ENCODE measurements around the gene BCR.

Gene BCR

GRCh38 chr22:23232094-23232905, 52.0 kb downstream of the BCR start:
- DNase-seq (ENCODE audit: low spot score): no peak

GRCh38 chr22:23233084-23233531, 52.8 kb downstream of the BCR start:
- no peak for DNase-seq (ENCODE audit: low spot score)

- peak; percentile 78 for DNase-seq (ENCODE audit: low spot score)
Observed at GRCh38 chr22:23233752-23234408, 53.6 kb downstream of the BCR start.

- no peak for DNase-seq (ENCODE audit: low spot score)
Observed at GRCh38 chr22:23234409-23235161, 54.3 kb downstream of the BCR start.

GRCh38 chr22:23235425-23235824, 55.1 kb downstream of the BCR start:
- DNase-seq (ENCODE audit: low spot score): no peak

GRCh38 chr22:23236026-23236425, 55.7 kb downstream of the BCR start:
- DNase-seq (ENCODE audit: low spot score): no peak

- no peak for DNase-seq (ENCODE audit: low spot score)
Observed at GRCh38 chr22:23236440-23237184, 56.3 kb downstream of the BCR start.

- no peak for DNase-seq (ENCODE audit: low spot score)
Observed at GRCh38 chr22:23237201-23237798, 57.0 kb downstream of the BCR start.

GRCh38 chr22:23237841-23238240, 57.5 kb downstream of the BCR start:
- no peak for DNase-seq (ENCODE audit: low spot score)

GRCh38 chr22:23238707-23239106, 58.4 kb downstream of the BCR start:
- no peak for DNase-seq (ENCODE audit: low spot score)

- no peak for DNase-seq (ENCODE audit: low spot score)
Observed at GRCh38 chr22:23239429-23239828, 59.1 kb downstream of the BCR start.

GRCh38 chr22:23240639-23241389, 60.5 kb downstream of the BCR start:
- DNase-seq (ENCODE audit: low spot score): peak; percentile 54

- DNase-seq (ENCODE audit: low spot score): no peak
Observed at GRCh38 chr22:23241562-23242472, 61.5 kb downstream of the BCR start.

GRCh38 chr22:23242473-23243001, 62.2 kb downstream of the BCR start:
- no peak for DNase-seq (ENCODE audit: low spot score)

- no peak for DNase-seq (ENCODE audit: low spot score)
Observed at GRCh38 chr22:23243006-23243573, 62.8 kb downstream of the BCR start.

- DNase-seq (ENCODE audit: low spot score): no peak
Observed at GRCh38 chr22:23243859-23244689, 63.8 kb downstream of the BCR start.

GRCh38 chr22:23244690-23245044, 64.4 kb downstream of the BCR start:
- no peak for DNase-seq (ENCODE audit: low spot score)

- peak; percentile 78 for DNase-seq (ENCODE audit: low spot score)
Observed at GRCh38 chr22:23245045-23245798, 64.9 kb downstream of the BCR start.
